HepG2 (cell line): ENCODE results near the gene GMEB2. TPM values are rescaled to one million over a fixed set of nuclear protein-coding genes. Genes with fewer than 3 reads are reported as not detected.

Source experiments
- BCL3 ChIP-seq: sonication (generic); formaldehyde crosslinking; IDR thresholded peaks from 2 replicates; pipeline ENCODE4 v1.5.1; 2020; ENCODE audit warnings: mild to moderate bottlenecking, missing genetic modification reagents, moderate library complexity
- FOXO1 ChIP-seq: sonication (generic); formaldehyde crosslinking; IDR thresholded peaks from 2 replicates; pipeline ENCODE4 v1.4.0; 2020; ENCODE audit warnings: missing genetic modification reagents
- HNRNPUL1 ChIP-seq: fragments of 200-400 bp; formaldehyde crosslinking; IDR thresholded peaks from 2 replicates; pipeline ENCODE4 v1.6.1; 2017; ENCODE audit warnings: low read depth, mild to moderate bottlenecking, low read length, moderate library complexity
- ISX ChIP-seq: sonication (generic); formaldehyde crosslinking; conservative IDR thresholded peaks from 2 replicates; pipeline ENCODE4 v1.5.0; 2020; ENCODE audit warnings: missing genetic modification reagents
- KDM3A ChIP-seq: IDR thresholded peaks from 2 replicates; pipeline ENCODE4 v1.6.1; 2018; ENCODE audit warnings: low read depth, missing compliant biosample characterization
- KLF9 ChIP-seq: IDR thresholded peaks from 2 replicates; pipeline ENCODE4 v1.6.1; 2016; ENCODE audit warnings: low read depth
- RXRA ChIP-seq: sonication (generic); formaldehyde crosslinking; IDR thresholded peaks from 2 replicates; pipeline ENCODE4 v1.5.1; 2020; ENCODE audit warnings: missing genetic modification reagents
- SMARCC2 ChIP-seq: fragments of 450-650 bp; IDR thresholded peaks from 2 replicates; pipeline ENCODE4 v1.6.1; 2017; ENCODE audit warnings: antibody characterized with exemption, mild to moderate bottlenecking
- ZBED4 ChIP-seq: sonication (generic); formaldehyde crosslinking; IDR thresholded peaks from 2 replicates; pipeline ENCODE4 v1.4.0; 2020; ENCODE audit warnings: missing genetic modification reagents, borderline replicate concordance
- ZNF10 ChIP-seq: sonication (generic); formaldehyde crosslinking; IDR thresholded peaks from 2 replicates; pipeline ENCODE4 v1.4.0; 2020; ENCODE audit warnings: mild to moderate bottlenecking, low read depth, missing genetic modification reagents, borderline replicate concordance
- ZNF318 ChIP-seq: sonication (generic); formaldehyde crosslinking; IDR thresholded peaks from 2 replicates; pipeline ENCODE4 v1.4.0; 2020; ENCODE audit warnings: mild to moderate bottlenecking, missing genetic modification reagents
- ZNF562 ChIP-seq: sonication (generic); formaldehyde crosslinking; IDR thresholded peaks from 2 replicates; pipeline ENCODE4 v1.8.0; 2022; ENCODE audit warnings: missing genetic modification reagents, borderline replicate concordance
- ZNF761 ChIP-seq: sonication (generic); formaldehyde crosslinking; conservative IDR thresholded peaks from 2 replicates; pipeline ENCODE4 v1.4.0; 2020; ENCODE audit warnings: mild to moderate bottlenecking, missing genetic modification reagents
- polyA plus RNA-seq, 8 experiments: library from polyadenylated mRNA; depleted of rRNA in 3 of 8; stranded (reverse) in 7 of 8; unstranded in 1 of 8; fragments of >200 nt; fragmentation: Illumina TruSeq in 4 of 8; extraction: Trizol in 4 of 8; gene quantifications; 2 replicates each; pipeline versions ENCODE4 v1.2.1 to v1.2.3, GENCODE V29; 2011 to 2016; ENCODE audit warnings: low read depth in 4 of 8, missing spikeins in 1 of 8, mixed read lengths in 1 of 8; ENCODE audit not compliant: insufficient read depth in 1 of 8
- total RNA-seq, 5 experiments: library from RNA; depleted of rRNA; stranded (reverse); fragments of >200 nt; fragmentation: Illumina TruSeq; extraction: Trizol; gene quantifications; 2 replicates each; pipeline ENCODE4 v1.2.3, GENCODE V29; 2016; ENCODE audit warnings: low read depth in 1 of 5

The GMEB2 gene
- total and polyA plus RNA-seq, 2 of the 13 experiments (the other 11 are each of a cell fraction or from before 2014, with no cell fraction given): 10.6 to 12.4 TPM

- no peak; the same call in 1 of the 2 replicates for TF ChIP-seq ZNF318 (CRISPR knock-in tag)
- peak; percentile 92 for TF ChIP-seq BCL3 (CRISPR knock-in tag)
- peak; percentile 44; the same call in 1 of the 2 replicates for TF ChIP-seq KDM3A (CRISPR knock-in tag)
- peak; percentile 88 for TF ChIP-seq ZBED4 (CRISPR knock-in tag)
- TF ChIP-seq ZNF562 (CRISPR knock-in tag): no peak
- no peak for TF ChIP-seq ZNF10 (CRISPR knock-in tag)
- no peak for TF ChIP-seq HNRNPUL1
- TF ChIP-seq SMARCC2: no peak
- peak; percentile 94 for TF ChIP-seq KLF9 (CRISPR knock-in tag)
- peak; percentile 88 for TF ChIP-seq FOXO1 (CRISPR knock-in tag)
- TF ChIP-seq ZNF761 (CRISPR knock-in tag): peak; percentile 94
- peak; percentile 31; the same call in 1 of the 2 replicates for TF ChIP-seq ISX
- TF ChIP-seq RXRA: peak; percentile 72; the same call in 1 of the 2 replicates
Observed at GRCh38 chr20:63628246-63628975, 1.5 kb upstream of the GMEB2 start (continued).
